Endodermal cell (in vitro differentiated cells): ENCODE data around the gene PRKCQ. TPM values are rescaled to one million over a fixed set of nuclear protein-coding genes. Genes with fewer than 3 reads are reported as not detected.

Source experiments
- DNase-seq: peaks from one replicate; pipeline ENCODE4 v3.0.0-alpha.2; 2017
- H3K27ac ChIP-seq: 2 replicates; pipeline ENCODE4 v1.5.1; 2013; ENCODE audit warnings: mild to moderate bottlenecking, low read depth, low read length, moderate library complexity
- H3K27me3 ChIP-seq: 2 replicates; pipeline ENCODE4 v1.6.1; 2013; ENCODE audit warnings: mild to moderate bottlenecking, low read length, moderate library complexity; ENCODE audit not compliant: insufficient read depth, control insufficient read depth, poor library complexity, severe bottlenecking
- H3K36me3 ChIP-seq: 2 replicates; pipeline ENCODE4 v1.7.0; 2013; ENCODE audit warnings: mild to moderate bottlenecking, low read length, moderate library complexity; ENCODE audit not compliant: control insufficient read depth, insufficient read depth
- H3K4me1 ChIP-seq: one replicate; pipeline ENCODE4 v1.7.0; 2013; ENCODE audit warnings: low read length; ENCODE audit not compliant: control insufficient read depth, insufficient read depth
- H3K4me3 ChIP-seq: 2 replicates; pipeline ENCODE4 v1.5.1; 2013; ENCODE audit warnings: mild to moderate bottlenecking, low read length, moderate library complexity
- H3K9ac ChIP-seq: 2 replicates; pipeline ENCODE4 v1.6.1; 2013; ENCODE audit warnings: mild to moderate bottlenecking, low read length, moderate library complexity; ENCODE audit not compliant: poor library complexity, severe bottlenecking; ENCODE audit errors: extremely low read depth
- H3K9me3 ChIP-seq: 2 replicates; pipeline ENCODE4 v1.6.1; 2013; ENCODE audit warnings: mild to moderate bottlenecking, low read length, moderate library complexity; ENCODE audit not compliant: control insufficient read depth
- H3K27ac Mint-ChIP-seq: 2 replicates; pipeline ENCODE4 v1.8.0; 2020; ENCODE audit warnings: mixed read lengths
- H3K27me3 Mint-ChIP-seq: 2 replicates; pipeline ENCODE4 v1.8.0; 2021; ENCODE audit warnings: mild to moderate bottlenecking, mixed read lengths; ENCODE audit not compliant: insufficient read depth
- H3K36me3 Mint-ChIP-seq: 2 replicates; pipeline ENCODE4 v1.8.0; 2020; ENCODE audit warnings: low read depth, mixed read lengths
- H3K4me1 Mint-ChIP-seq: 2 replicates; pipeline ENCODE4 v1.8.0; 2020; ENCODE audit warnings: mixed read lengths
- H3K4me3 Mint-ChIP-seq: 2 replicates; pipeline ENCODE4 v1.8.0; 2020; ENCODE audit warnings: mild to moderate bottlenecking, moderate library complexity, mixed read lengths
- H3K9me3 Mint-ChIP-seq: 2 replicates; pipeline ENCODE4 v1.8.0; 2020; ENCODE audit warnings: mild to moderate bottlenecking, mixed read lengths
- CTCF ChIP-seq: fragments of 200-600 bp; sonication (generic); conservative IDR thresholded peaks from 2 replicates; pipeline ENCODE4 v1.5.0; 2021; ENCODE audit warnings: antibody characterized with exemption, mild to moderate bottlenecking
- WGBS, 2 experiments: methylation state at CpG; one replicate each; pipeline versions ENCODE4 v1.1.5 to v1.1.7; 2013; ENCODE audit warnings: missing lambda C conversion rate in 2 of 2, mixed read lengths in 1 of 2; ENCODE audit not compliant: insufficient coverage in 1 of 2, insufficient read length in 1 of 2; 5-methylcytosine and 5-hydroxymethylcytosine counted together
- total RNA-seq, 2 donors: library from RNA; stranded (reverse); fragmentation: NEBNext Ultra II Directional in 1 of 2; extraction: Animal tissue kit (Norgen Biotek cat#: 25700) in 1 of 2; gene quantifications; 2 replicates in 1 of 2; 3 replicates in 1 of 2; pipeline ENCODE4 v1.2.1, GENCODE V29; 2021

The PRKCQ gene
- total RNA-seq, 2 donors from 2014 or later: 24.3 to 29.1 TPM

GRCh38 chr10:6567203-6567703 is 12.8 kb downstream of the PRKCQ start:
- WGBS, 2 experiments: 93% methylated on average over 4 to 5 of the region's 5 CpGs

GRCh38 chr10:6565588-6565987 is 14.5 kb downstream of the PRKCQ start:
- no peak overlapping the region for H3K4me3 Mint-ChIP-seq
- Histone ChIP-seq H3K4me1 (peaks cover 42% of the 10 kb centered on the region), H3K4me3 (no peak overlapping the region), H3K27ac (no peak overlapping the region), H3K9ac (no peak overlapping the region), H3K36me3 (peaks cover 11% of the 10 kb centered on the region), H3K9me3 (no peaks in the 10 kb centered on the region), H3K27me3 (no peaks in the 10 kb centered on the region)
- H3K4me1 Mint-ChIP-seq: peaks cover 78% of the 10 kb centered on the region
- H3K27me3 Mint-ChIP-seq: peaks cover 3% of the 10 kb centered on the region
- DNase-seq: no peak
- no peak overlapping the region for H3K27ac Mint-ChIP-seq
- no peaks in the 10 kb centered on the region for H3K36me3 Mint-ChIP-seq
- TF ChIP-seq CTCF: no peak
- H3K9me3 Mint-ChIP-seq: no peaks in the 10 kb centered on the region
- WGBS, 2 experiments: 90% methylated on average over 4 of the region's 4 CpGs

More at GRCh38 chr10:6567203-6567703, 12.8 kb downstream of the PRKCQ start:
- peaks cover 5% of the 10 kb centered on the region for H3K36me3 ChIP-seq
- DNase-seq: no peak
- no peaks in the 10 kb centered on the region for H3K36me3 Mint-ChIP-seq
- H3K27me3 Mint-ChIP-seq: peaks cover 3% of the 10 kb centered on the region
- H3K27ac ChIP-seq: no peak overlapping the region
- peaks cover 82% of the 10 kb centered on the region for H3K4me1 Mint-ChIP-seq
- no peaks in the 10 kb centered on the region for H3K9me3 ChIP-seq
- H3K27me3 ChIP-seq: no peaks in the 10 kb centered on the region
- H3K4me1 ChIP-seq: peaks cover 39% of the 10 kb centered on the region
- no peak overlapping the region for H3K9ac ChIP-seq
- TF ChIP-seq CTCF: no peak
- H3K27ac Mint-ChIP-seq: peak overlapping the region; percentile 35
- no peaks in the 10 kb centered on the region for H3K9me3 Mint-ChIP-seq
- no peak overlapping the region for H3K4me3 ChIP-seq
- H3K4me3 Mint-ChIP-seq: no peak overlapping the region

- H3K27ac ChIP-seq: no peak overlapping the region
- no peaks in the 10 kb centered on the region for H3K9me3 Mint-ChIP-seq
- peaks cover 78% of the 10 kb centered on the region for H3K4me1 Mint-ChIP-seq
- H3K27ac Mint-ChIP-seq: no peak overlapping the region
- no peak overlapping the region for H3K4me3 ChIP-seq
- H3K27me3 ChIP-seq: no peaks in the 10 kb centered on the region
- H3K36me3 Mint-ChIP-seq: no peaks in the 10 kb centered on the region
- peaks cover 41% of the 10 kb centered on the region for H3K4me1 ChIP-seq
- H3K36me3 ChIP-seq: peaks cover 7% of the 10 kb centered on the region
- no peak overlapping the region for H3K4me3 Mint-ChIP-seq
- 81% methylated on average over 5 of the region's 5 CpGs; no CpG with 5 or more reads in 1 of the 2 experiments for WGBS, 2 experiments
- H3K9me3 ChIP-seq: no peaks in the 10 kb centered on the region
- H3K27me3 Mint-ChIP-seq: peaks cover 3% of the 10 kb centered on the region
- no peak for DNase-seq
- no peak overlapping the region for H3K9ac ChIP-seq
- TF ChIP-seq CTCF: no peak
Observed at GRCh38 chr10:6564367-6564766, 15.7 kb downstream of the PRKCQ start.
